BJ (cell line): ENCODE measurements around the gene GEMIN5. TPM values are rescaled to one million over a fixed set of nuclear protein-coding genes. Genes with fewer than 3 reads are reported as not detected.

Experiments
- CTCF ChIA-PET: fragments of 350-600 bp; formaldehyde crosslinking; extraction: SDS; loops from one replicate; lab custom pipeline; 2021; ENCODE audit warnings: antibody characterized with exemption, inconsistent platforms; lab: Yijun Ruan, JAX
- POLR2A ChIA-PET: fragments of 300-600 bp; sonication (Branson Sonifier 250); formaldehyde crosslinking; extraction: SDS; loops from one replicate; lab custom pipeline; 2021; ENCODE audit warnings: antibody characterized with exemption; lab: Charles Lee
- DNase-seq: peaks from one replicate; pipeline ENCODE4 v3.0.0-alpha.2; 2011; ENCODE audit warnings: low read depth
- H3K27me3 ChIP-seq: 2 replicates; pipeline ENCODE4 v1.6.0; 2011; ENCODE audit warnings: low read length; ENCODE audit not compliant: control insufficient read depth, insufficient read depth
- H3K36me3 ChIP-seq: 2 replicates; pipeline ENCODE4 v1.5.1; 2011; ENCODE audit warnings: low read length; ENCODE audit not compliant: control insufficient read depth, insufficient read depth
- H3K4me3 ChIP-seq: 2 replicates; pipeline ENCODE4 v1.5.1; 2011; ENCODE audit warnings: low read depth, mild to moderate bottlenecking, control low read depth, low read length
- polyA plus RNA-seq: library from polyadenylated mRNA; depleted of rRNA; stranded (reverse); fragments of >200 nt; gene quantifications from 2 replicates; pipeline ENCODE4 v1.2.3, GENCODE V29; 2011; rRNA removed
- TF ChIP-seq, protein P1 (sequence below): IDR thresholded peaks from 2 replicates; pipeline ENCODE4 v1.5.1; 2011; ENCODE audit warnings: low read depth, mild to moderate bottlenecking, control low read depth, inconsistent platforms, low read length, moderate library complexity; ENCODE audit not compliant: insufficient read depth

Gene GEMIN5
- polyA plus RNA-seq, 1 experiment = 7.5 TPM

DNA sequence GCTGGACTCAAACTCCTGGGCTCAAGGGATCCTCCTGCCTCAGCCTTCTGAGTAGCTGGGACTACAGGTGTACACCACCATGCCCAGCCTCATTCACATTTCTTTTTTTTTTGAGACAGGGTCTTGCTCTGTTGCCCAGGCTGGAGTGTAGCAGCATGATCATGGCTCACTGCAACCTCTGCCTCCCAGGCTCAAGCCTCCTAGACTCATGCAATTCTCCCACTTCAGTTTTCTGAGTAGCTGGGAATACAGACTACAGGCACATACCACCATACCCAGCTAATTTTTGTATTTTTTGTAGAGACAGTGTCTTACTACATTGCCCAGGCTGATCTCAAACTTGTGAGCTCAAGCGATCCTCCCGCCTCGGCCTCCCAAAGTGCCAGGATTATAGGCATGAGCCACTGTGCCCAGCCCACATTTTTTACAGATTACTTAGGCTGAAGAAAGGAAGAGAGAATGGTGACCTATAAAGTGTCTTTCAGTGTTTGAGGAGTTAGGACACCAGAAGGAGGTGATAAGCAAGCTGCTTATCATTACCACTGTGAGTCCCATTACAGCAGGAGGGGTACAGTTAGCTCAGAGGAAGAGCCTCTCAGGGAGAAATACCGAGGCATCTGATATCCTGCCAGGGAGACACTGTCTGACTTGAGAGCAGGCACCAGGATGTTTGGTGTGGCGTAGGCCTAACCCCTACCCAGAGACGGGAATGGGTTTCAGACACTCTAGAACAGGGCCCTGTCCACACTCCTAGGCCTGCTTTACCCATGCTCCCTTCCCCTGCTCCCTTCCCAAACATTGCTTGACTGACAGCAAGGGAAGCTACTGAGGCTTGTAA is 97.4 kb downstream of the GEMIN5 start:
- no peaks in the 10 kb centered on the region for H3K27me3 ChIP-seq
- 0 out of 2 replicates have a peak, but pooled peaks cover 1% of the 10 kb centered on the region for H3K36me3 ChIP-seq
- CTCF ChIA-PET = interaction anchor here (0.5 to 1.2 kb wide), 2 partner anchors 9 to 13 kb away, joined by 3 to 4 read pairs; no protein-coding TSS in a partner anchor
- POLR2A ChIA-PET = interaction anchor here (0.5 kb wide), 1 partner anchor 8 kb away, joined by 3 read pairs; no protein-coding TSS in a partner anchor
- DNase-seq = no peak
- H3K4me3 ChIP-seq = no peak overlapping the region
- TF ChIP-seq, protein P1, sequence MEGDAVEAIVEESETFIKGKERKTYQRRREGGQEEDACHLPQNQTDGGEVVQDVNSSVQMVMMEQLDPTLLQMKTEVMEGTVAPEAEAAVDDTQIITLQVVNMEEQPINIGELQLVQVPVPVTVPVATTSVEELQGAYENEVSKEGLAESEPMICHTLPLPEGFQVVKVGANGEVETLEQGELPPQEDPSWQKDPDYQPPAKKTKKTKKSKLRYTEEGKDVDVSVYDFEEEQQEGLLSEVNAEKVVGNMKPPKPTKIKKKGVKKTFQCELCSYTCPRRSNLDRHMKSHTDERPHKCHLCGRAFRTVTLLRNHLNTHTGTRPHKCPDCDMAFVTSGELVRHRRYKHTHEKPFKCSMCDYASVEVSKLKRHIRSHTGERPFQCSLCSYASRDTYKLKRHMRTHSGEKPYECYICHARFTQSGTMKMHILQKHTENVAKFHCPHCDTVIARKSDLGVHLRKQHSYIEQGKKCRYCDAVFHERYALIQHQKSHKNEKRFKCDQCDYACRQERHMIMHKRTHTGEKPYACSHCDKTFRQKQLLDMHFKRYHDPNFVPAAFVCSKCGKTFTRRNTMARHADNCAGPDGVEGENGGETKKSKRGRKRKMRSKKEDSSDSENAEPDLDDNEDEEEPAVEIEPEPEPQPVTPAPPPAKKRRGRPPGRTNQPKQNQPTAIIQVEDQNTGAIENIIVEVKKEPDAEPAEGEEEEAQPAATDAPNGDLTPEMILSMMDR = no peak

Other genes with a start within 250 kb of the GEMIN5 start
- 51.5 and 59.0 TPM in 2 replicates for gene LARP1, start 182.8 kb downstream of the GEMIN5 start, polyA plus RNA-seq
- 10.7 and 13.6 TPM in 2 replicates for gene FAXDC2, start 87.6 kb downstream of the GEMIN5 start, polyA plus RNA-seq
- 38.8 and 49.4 TPM in 2 replicates for gene CNOT8, start 79.6 kb downstream of the GEMIN5 start, polyA plus RNA-seq
- gene MRPL22, start 2.9 kb upstream of the GEMIN5 start, polyA plus RNA-seq = 32.0 and 40.8 TPM in 2 replicates
- gene KIF4B, start 75.5 kb upstream of the GEMIN5 start, polyA plus RNA-seq = not detected in 2 replicates